NB4 (cell line): ENCODE measurements around the gene AIFM3.

Source experiments
- MYC ChIP-seq: IDR thresholded peaks from 2 replicates; pipeline ENCODE4 v1.6.1; 2011; ENCODE audit warnings: low read depth, low read length
- POLR2A ChIP-seq: IDR thresholded peaks from 2 replicates; pipeline ENCODE4 v1.6.1; 2011; ENCODE audit warnings: mild to moderate bottlenecking; ENCODE audit not compliant: insufficient read length; ENCODE audit errors: extremely low read depth
- TF ChIP-seq, protein P1 (sequence below): IDR thresholded peaks from one replicate; pipeline ENCODE4 v1.5.1; 2012; ENCODE audit warnings: low read depth, low read length
- TF ChIP-seq, protein P2 (sequence below): IDR thresholded peaks from 2 replicates; pipeline ENCODE4 v1.6.1; 2011; ENCODE audit warnings: low read depth, low read length

DNA sequence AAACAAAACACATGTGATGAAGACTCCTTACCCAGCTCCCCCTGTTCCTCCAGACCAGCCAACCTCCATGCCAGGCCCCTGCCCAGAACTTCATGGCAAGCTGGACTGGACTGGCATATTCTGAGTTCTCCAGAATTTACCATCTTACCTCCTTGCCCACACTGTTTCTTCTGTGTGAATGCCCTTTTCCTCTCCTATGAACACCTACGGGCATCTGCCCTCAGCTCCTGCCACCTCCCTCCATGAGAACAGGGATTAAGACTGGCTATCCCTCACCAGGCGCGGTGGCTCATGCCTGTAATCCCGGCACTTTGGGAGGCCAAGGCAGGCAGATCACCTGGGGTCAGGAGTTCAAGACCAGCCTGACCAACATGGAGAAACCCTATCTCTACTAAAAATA, 6.4 kb upstream of the AIFM3 start:
- TF ChIP-seq, protein P1, sequence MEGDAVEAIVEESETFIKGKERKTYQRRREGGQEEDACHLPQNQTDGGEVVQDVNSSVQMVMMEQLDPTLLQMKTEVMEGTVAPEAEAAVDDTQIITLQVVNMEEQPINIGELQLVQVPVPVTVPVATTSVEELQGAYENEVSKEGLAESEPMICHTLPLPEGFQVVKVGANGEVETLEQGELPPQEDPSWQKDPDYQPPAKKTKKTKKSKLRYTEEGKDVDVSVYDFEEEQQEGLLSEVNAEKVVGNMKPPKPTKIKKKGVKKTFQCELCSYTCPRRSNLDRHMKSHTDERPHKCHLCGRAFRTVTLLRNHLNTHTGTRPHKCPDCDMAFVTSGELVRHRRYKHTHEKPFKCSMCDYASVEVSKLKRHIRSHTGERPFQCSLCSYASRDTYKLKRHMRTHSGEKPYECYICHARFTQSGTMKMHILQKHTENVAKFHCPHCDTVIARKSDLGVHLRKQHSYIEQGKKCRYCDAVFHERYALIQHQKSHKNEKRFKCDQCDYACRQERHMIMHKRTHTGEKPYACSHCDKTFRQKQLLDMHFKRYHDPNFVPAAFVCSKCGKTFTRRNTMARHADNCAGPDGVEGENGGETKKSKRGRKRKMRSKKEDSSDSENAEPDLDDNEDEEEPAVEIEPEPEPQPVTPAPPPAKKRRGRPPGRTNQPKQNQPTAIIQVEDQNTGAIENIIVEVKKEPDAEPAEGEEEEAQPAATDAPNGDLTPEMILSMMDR, result no peak
- TF ChIP-seq POLR2A, result no peak
- TF ChIP-seq, protein P2, sequence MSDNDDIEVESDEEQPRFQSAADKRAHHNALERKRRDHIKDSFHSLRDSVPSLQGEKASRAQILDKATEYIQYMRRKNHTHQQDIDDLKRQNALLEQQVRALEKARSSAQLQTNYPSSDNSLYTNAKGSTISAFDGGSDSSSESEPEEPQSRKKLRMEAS, result no peak
- no peak for TF ChIP-seq MYC
